A549 (cell line): ENCODE results near the gene CD48.

Experiments used
- CBX2 ChIP-seq: fragments of 200-600 bp; sonication (generic); IDR thresholded peaks from 2 replicates; pipeline ENCODE4 v1.6.1; 2016; ENCODE audit warnings: low read depth, mild to moderate bottlenecking, borderline replicate concordance
- FOXS1 ChIP-seq: fragments of 250-450 bp; sonication (Bioruptor Pico); IDR thresholded peaks from 2 replicates; pipeline ENCODE4 v1.5.0; 2020; ENCODE audit warnings: mild to moderate bottlenecking, moderate library complexity
- MAFK ChIP-seq: fragments of 450-650 bp; IDR thresholded peaks from 2 replicates; pipeline ENCODE4 v1.6.1; 2014; ENCODE audit not compliant: partially characterized antibody
- MAX ChIP-seq: IDR thresholded peaks from 2 replicates; pipeline ENCODE4 v1.6.1; 2012
- NR3C1 ChIP-seq: fragments of >200 bp; sonication (Bioruptor Twin); formaldehyde crosslinking; IDR thresholded peaks from 3 replicates; pipeline ENCODE4 v1.6.1; 2017
- POLR2A ChIP-seq: IDR thresholded peaks from 2 replicates; pipeline ENCODE4 v1.6.1; 2012; ENCODE audit warnings: mild to moderate bottlenecking, low read length
- RAD21 ChIP-seq, 2 experiments: fragments of >200 bp in 1 of 2; sonication (Bioruptor Twin) in 1 of 2; formaldehyde crosslinking in 1 of 2; IDR thresholded peaks in 1 of 2; conservative IDR thresholded peaks in 1 of 2; 2 replicates in 1 of 2; 3 replicates in 1 of 2; pipeline ENCODE4 v1.6.1; 2012 to 2018; ENCODE audit warnings: inconsistent platforms in 1 of 2
- TF ChIP-seq, protein P1 (sequence below): fragments of >200 bp; sonication (Bioruptor Twin); formaldehyde crosslinking; IDR thresholded peaks from 3 replicates; pipeline ENCODE4 v1.5.1; 2016
- TF ChIP-seq, protein P2 (sequence below): IDR thresholded peaks from 2 replicates; pipeline ENCODE4 v1.6.1; 2012; ENCODE audit warnings: low read depth, borderline replicate concordance

DNA sequence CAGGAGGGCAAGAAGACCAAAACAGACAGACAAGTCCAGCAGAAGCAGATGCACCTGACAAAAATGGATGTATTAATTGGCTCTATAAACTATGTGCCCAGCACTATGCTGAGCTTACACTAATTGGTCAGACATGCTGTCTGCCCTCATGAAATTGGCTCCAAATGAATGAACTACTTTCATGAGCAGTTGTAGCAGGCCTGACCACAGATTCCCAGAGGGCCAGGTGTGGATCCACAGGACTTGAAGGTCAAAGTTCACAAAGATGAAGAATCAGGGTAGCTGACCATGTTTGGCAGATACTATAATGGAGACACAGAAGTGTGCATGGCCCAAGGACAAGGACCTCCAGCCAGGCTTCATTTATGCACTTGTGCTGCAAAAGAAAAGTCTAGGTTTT, 42.0 kb upstream of the CD48 start:
- TF ChIP-seq, protein P1, sequence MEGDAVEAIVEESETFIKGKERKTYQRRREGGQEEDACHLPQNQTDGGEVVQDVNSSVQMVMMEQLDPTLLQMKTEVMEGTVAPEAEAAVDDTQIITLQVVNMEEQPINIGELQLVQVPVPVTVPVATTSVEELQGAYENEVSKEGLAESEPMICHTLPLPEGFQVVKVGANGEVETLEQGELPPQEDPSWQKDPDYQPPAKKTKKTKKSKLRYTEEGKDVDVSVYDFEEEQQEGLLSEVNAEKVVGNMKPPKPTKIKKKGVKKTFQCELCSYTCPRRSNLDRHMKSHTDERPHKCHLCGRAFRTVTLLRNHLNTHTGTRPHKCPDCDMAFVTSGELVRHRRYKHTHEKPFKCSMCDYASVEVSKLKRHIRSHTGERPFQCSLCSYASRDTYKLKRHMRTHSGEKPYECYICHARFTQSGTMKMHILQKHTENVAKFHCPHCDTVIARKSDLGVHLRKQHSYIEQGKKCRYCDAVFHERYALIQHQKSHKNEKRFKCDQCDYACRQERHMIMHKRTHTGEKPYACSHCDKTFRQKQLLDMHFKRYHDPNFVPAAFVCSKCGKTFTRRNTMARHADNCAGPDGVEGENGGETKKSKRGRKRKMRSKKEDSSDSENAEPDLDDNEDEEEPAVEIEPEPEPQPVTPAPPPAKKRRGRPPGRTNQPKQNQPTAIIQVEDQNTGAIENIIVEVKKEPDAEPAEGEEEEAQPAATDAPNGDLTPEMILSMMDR: no peak
- TF ChIP-seq MAX (no peak), FOXS1 (CRISPR knock-in tag) (no peak), POLR2A (no peak), RAD21 (conservative IDR thresholded peaks at IDR 0.05 in 1 of 2, IDR thresholded peaks at IDR 0.05 in 1 of 2) (no peak), NR3C1 (no peak), CBX2 (no peak), MAFK (no peak)
- TF ChIP-seq, protein P2, sequence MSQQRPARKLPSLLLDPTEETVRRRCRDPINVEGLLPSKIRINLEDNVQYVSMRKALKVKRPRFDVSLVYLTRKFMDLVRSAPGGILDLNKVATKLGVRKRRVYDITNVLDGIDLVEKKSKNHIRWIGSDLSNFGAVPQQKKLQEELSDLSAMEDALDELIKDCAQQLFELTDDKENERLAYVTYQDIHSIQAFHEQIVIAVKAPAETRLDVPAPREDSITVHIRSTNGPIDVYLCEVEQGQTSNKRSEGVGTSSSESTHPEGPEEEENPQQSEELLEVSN: no peak
